OCI-LY3 (cell line): ENCODE data around the gene ORC4.

Experiments used
- H2AFZ ChIP-seq: fragments of 200-600, 300-600 bp; shearing (Covaris generic); 2 replicates; pipeline ENCODE4 v1.6.0; 2014; ENCODE audit warnings: antibody characterized with exemption, low read depth, low read length
- H3K27ac ChIP-seq: fragments of 200-600, 300-600 bp; sonication (generic); 2 replicates; pipeline ENCODE4 v1.5.1; 2014; ENCODE audit warnings: mild to moderate bottlenecking, low read length, moderate library complexity, mixed read lengths
- H3K27me3 ChIP-seq: fragments of 200-600, 300-600 bp; sonication (generic); 2 replicates; pipeline ENCODE4 v1.6.1; 2014; ENCODE audit warnings: low read depth, low read length, mixed read lengths
- H3K36me3 ChIP-seq: fragments of 200-600, 300-600 bp; sonication (generic); replicated peaks from 2 replicates; pipeline ENCODE3; 2014; ENCODE audit warnings: low read depth, low read length, mixed read lengths
- H3K4me1 ChIP-seq: fragments of 300-600, 200-600 bp; sonication (generic); 2 replicates; pipeline ENCODE4 v1.6.1; 2014; ENCODE audit warnings: low read length, mixed read lengths
- H3K4me2 ChIP-seq: fragments of 200-600, 300-600 bp; sonication (generic); 2 replicates; pipeline ENCODE4 v1.6.1; 2014; ENCODE audit warnings: low read length, mixed read lengths
- H3K4me3 ChIP-seq: fragments of 300-600, 200-600 bp; sonication (generic); 2 replicates; pipeline ENCODE4 v1.5.1; 2014; ENCODE audit warnings: antibody characterized with exemption, mild to moderate bottlenecking, low read length, moderate library complexity
- H3K79me2 ChIP-seq: fragments of 300-600, 200-600 bp; shearing (Covaris generic); 2 replicates; pipeline ENCODE4 v1.6.1; 2014; ENCODE audit warnings: mild to moderate bottlenecking, low read length, mixed read lengths
- H3K9ac ChIP-seq: fragments of 300-600, 200-600 bp; shearing (Covaris generic); 2 replicates; pipeline ENCODE4 v1.6.0; 2014; ENCODE audit warnings: mild to moderate bottlenecking, low read length, moderate library complexity
- H3K9me3 ChIP-seq: fragments of 200-600, 300-600 bp; shearing (Covaris generic); 2 replicates; pipeline ENCODE4 v1.6.1; 2014; ENCODE audit warnings: low read length, mixed read lengths; ENCODE audit not compliant: insufficient read depth
- H4K20me1 ChIP-seq: fragments of 200-600, 300-600 bp; sonication (generic); 2 replicates; pipeline ENCODE4 v1.6.1; 2016; ENCODE audit warnings: low read length, mixed read lengths; ENCODE audit not compliant: insufficient read depth
- CTCF ChIP-seq: fragments of 200-600, 300-600 bp; sonication (generic); IDR thresholded peaks from 2 replicates; pipeline ENCODE4 v1.5.1; 2014; ENCODE audit warnings: antibody characterized with exemption, low read length, low read depth
- EZH2phosphoT487 ChIP-seq: fragments of 200-600 bp; shearing (Covaris generic); IDR thresholded peaks from 2 replicates; pipeline ENCODE4 v1.6.1; 2018; ENCODE audit warnings: antibody characterized with exemption, mixed run types, low read depth

The ORC4 gene

GRCh38 chr2:147884830-147885229 is 135.7 kb downstream of the ORC4 start:
- Histone ChIP-seq H3K27me3 (no peaks in the 10 kb centered on the region), H3K27ac (no peak overlapping the region), H3K79me2 (no peaks in the 10 kb centered on the region), H2AFZ (no peak overlapping the region), H3K4me3 (no peak overlapping the region), H3K9ac (no peak overlapping the region), H3K4me2 (no peak overlapping the region), H3K9me3 (no peaks in the 10 kb centered on the region), H4K20me1 (no peaks in the 10 kb centered on the region), H3K4me1 (no peaks in the 10 kb centered on the region), H3K36me3 (no peaks in the 10 kb centered on the region)
- TF ChIP-seq CTCF, result no peak
- no peak for TF ChIP-seq EZH2phosphoT487

DNA sequence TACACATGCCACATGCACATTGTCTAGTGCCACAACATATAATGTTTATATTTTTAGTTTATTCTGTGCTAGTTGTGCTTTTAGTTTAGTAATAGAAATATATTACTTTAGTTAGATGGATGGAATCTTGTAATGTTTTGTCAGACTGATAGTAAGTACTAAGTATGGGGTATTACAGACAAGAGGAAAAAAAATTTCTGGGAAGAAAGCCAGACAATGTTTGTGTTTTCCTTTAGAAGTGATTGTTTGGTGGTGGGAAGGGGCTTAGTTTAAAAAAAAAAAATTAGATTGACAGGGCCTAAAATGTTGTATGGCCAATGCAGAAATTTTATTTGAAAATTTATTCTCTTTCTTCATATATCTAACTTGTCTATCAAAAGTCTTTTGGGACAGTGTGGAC is 137.9 kb downstream of the ORC4 start:
- H3K9me3 ChIP-seq, result no peaks in the 10 kb centered on the region
- no peak overlapping the region for H3K4me2 ChIP-seq
- H3K79me2 ChIP-seq, result no peaks in the 10 kb centered on the region
- no peak for TF ChIP-seq EZH2phosphoT487
- no peak for TF ChIP-seq CTCF
- H3K4me3 ChIP-seq, result no peak overlapping the region
- H4K20me1 ChIP-seq, result no peaks in the 10 kb centered on the region
- H3K27me3 ChIP-seq, result no peaks in the 10 kb centered on the region
- H3K9ac ChIP-seq, result no peak overlapping the region
- H3K27ac ChIP-seq, result no peak overlapping the region
- H3K4me1 ChIP-seq, result no peaks in the 10 kb centered on the region
- H2AFZ ChIP-seq, result no peak overlapping the region
- no peaks in the 10 kb centered on the region for H3K36me3 ChIP-seq
